MM.1S (cell line): Measurements from ENCODE around the gene LCN15.
"Not testable (repeated sequence)": the region's sequence is repeated elsewhere in the genome, so short reads cannot be mapped to it uniquely, and the experiment has no call there.

ENCODE experiments used
- DNase-seq: peaks from one replicate; pipeline ENCODE4 v3.0.0-alpha.2; 2015
- H2AFZ ChIP-seq: fragments of 300-600 bp; sonication (generic); 2 replicates; pipeline ENCODE4 v1.6.0; 2016; ENCODE audit warnings: antibody characterized with exemption, low read length
- H3F3A ChIP-seq: fragments of 300-600 bp; sonication (generic); 2 replicates; pipeline ENCODE4 v1.6.1; 2016; ENCODE audit warnings: mild to moderate bottlenecking, antibody characterized with exemption, low read length, moderate library complexity, mixed read lengths; ENCODE audit not compliant: insufficient read depth
- H3K27ac ChIP-seq: fragments of 300-600 bp; sonication (generic); 2 replicates; pipeline ENCODE4 v1.5.1; 2016; ENCODE audit warnings: mild to moderate bottlenecking, low read length
- H3K27me3 ChIP-seq: fragments of 300-600 bp; sonication (generic); replicated peaks from 2 replicates; pipeline ENCODE4 v1.6.0; 2016; ENCODE audit warnings: low read length; ENCODE audit not compliant: insufficient read depth
- H3K36me3 ChIP-seq: fragments of 300-600 bp; sonication (generic); replicated peaks from 2 replicates; pipeline ENCODE4 v1.6.1; 2016; ENCODE audit warnings: mild to moderate bottlenecking, low read length, mixed read lengths; ENCODE audit not compliant: insufficient read depth
- H3K4me1 ChIP-seq: fragments of 300-600 bp; sonication (generic); 2 replicates; pipeline ENCODE4 v1.6.1; 2016; ENCODE audit warnings: low read length, mixed read lengths
- H3K4me2 ChIP-seq: fragments of 300-600 bp; sonication (generic); 2 replicates; pipeline ENCODE4 v1.6.0; 2016; ENCODE audit warnings: low read depth, low read length
- H3K4me3 ChIP-seq: fragments of 300-600 bp; sonication (generic); 2 replicates; pipeline ENCODE4 v1.5.1; 2016; ENCODE audit warnings: low read length, mixed read lengths
- H3K79me2 ChIP-seq: fragments of 300-600 bp; sonication (generic); 2 replicates; pipeline ENCODE4 v1.6.1; 2016; ENCODE audit warnings: mixed run types, low read length, mixed read lengths
- H3K9ac ChIP-seq: fragments of 300-600 bp; sonication (generic); 2 replicates; pipeline ENCODE4 v1.6.1; 2016; ENCODE audit warnings: low read length, mixed read lengths
- H3K9me2 ChIP-seq: fragments of 300-600 bp; sonication (generic); replicated peaks from 2 replicates; pipeline ENCODE4 v1.6.1; 2016; ENCODE audit warnings: mild to moderate bottlenecking, low read length, mixed read lengths; ENCODE audit not compliant: insufficient read depth
- H3K9me3 ChIP-seq: fragments of 300-600 bp; sonication (generic); replicated peaks from 2 replicates; pipeline ENCODE4 v1.6.1; 2016; ENCODE audit warnings: mild to moderate bottlenecking, low read length, mixed read lengths; ENCODE audit not compliant: insufficient read depth
- H4K20me1 ChIP-seq: fragments of 300-600 bp; sonication (generic); 2 replicates; pipeline ENCODE4 v1.6.1; 2016; ENCODE audit warnings: mild to moderate bottlenecking, low read length, moderate library complexity, mixed read lengths; ENCODE audit not compliant: insufficient read depth
- EZH2 ChIP-seq: fragments of 300-600 bp; sonication (generic); optimal IDR thresholded peaks from 2 replicates; pipeline ENCODE3; 2017; ENCODE audit warnings: low read depth, mild to moderate bottlenecking, antibody characterized with exemption, low read length, mixed read lengths
- EZH2phosphoT487 ChIP-seq: fragments of 300-600 bp; sonication (generic); IDR thresholded peaks from 2 replicates; pipeline ENCODE4 v1.6.1; 2018; ENCODE audit warnings: antibody characterized with exemption, low read length
- TF ChIP-seq, protein P1 (sequence below): fragments of 300-600 bp; sonication (generic); IDR thresholded peaks from 2 replicates; pipeline ENCODE4 v1.5.1; 2016; ENCODE audit warnings: antibody characterized with exemption, low read length, mixed read lengths

Gene LCN15

GRCh38 chr9:136761545-136761981 lies 2.8 kb downstream of the LCN15 start:
- Histone ChIP-seq H3K9me2 (no peaks in the 10 kb centered on the region), H3F3A (peaks cover 11% of the 10 kb centered on the region), H3K36me3 (no peaks in the 10 kb centered on the region), H3K27ac (no peak overlapping the region), H2AFZ (no peak overlapping the region), H3K4me1 (peaks cover 8% of the 10 kb centered on the region), H3K4me3 (no peak overlapping the region), H4K20me1 (no peaks in the 10 kb centered on the region), H3K79me2 (no peaks in the 10 kb centered on the region), H3K4me2 (no peak overlapping the region), H3K27me3 (peaks cover 38% of the 10 kb centered on the region), H3K9me3 (no peaks in the 10 kb centered on the region), H3K9ac (no peak overlapping the region)
- no peak for TF ChIP-seq EZH2phosphoT487
- TF ChIP-seq, protein P1, sequence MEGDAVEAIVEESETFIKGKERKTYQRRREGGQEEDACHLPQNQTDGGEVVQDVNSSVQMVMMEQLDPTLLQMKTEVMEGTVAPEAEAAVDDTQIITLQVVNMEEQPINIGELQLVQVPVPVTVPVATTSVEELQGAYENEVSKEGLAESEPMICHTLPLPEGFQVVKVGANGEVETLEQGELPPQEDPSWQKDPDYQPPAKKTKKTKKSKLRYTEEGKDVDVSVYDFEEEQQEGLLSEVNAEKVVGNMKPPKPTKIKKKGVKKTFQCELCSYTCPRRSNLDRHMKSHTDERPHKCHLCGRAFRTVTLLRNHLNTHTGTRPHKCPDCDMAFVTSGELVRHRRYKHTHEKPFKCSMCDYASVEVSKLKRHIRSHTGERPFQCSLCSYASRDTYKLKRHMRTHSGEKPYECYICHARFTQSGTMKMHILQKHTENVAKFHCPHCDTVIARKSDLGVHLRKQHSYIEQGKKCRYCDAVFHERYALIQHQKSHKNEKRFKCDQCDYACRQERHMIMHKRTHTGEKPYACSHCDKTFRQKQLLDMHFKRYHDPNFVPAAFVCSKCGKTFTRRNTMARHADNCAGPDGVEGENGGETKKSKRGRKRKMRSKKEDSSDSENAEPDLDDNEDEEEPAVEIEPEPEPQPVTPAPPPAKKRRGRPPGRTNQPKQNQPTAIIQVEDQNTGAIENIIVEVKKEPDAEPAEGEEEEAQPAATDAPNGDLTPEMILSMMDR: no peak
- TF ChIP-seq EZH2: no peak
- no peak for DNase-seq

DNA sequence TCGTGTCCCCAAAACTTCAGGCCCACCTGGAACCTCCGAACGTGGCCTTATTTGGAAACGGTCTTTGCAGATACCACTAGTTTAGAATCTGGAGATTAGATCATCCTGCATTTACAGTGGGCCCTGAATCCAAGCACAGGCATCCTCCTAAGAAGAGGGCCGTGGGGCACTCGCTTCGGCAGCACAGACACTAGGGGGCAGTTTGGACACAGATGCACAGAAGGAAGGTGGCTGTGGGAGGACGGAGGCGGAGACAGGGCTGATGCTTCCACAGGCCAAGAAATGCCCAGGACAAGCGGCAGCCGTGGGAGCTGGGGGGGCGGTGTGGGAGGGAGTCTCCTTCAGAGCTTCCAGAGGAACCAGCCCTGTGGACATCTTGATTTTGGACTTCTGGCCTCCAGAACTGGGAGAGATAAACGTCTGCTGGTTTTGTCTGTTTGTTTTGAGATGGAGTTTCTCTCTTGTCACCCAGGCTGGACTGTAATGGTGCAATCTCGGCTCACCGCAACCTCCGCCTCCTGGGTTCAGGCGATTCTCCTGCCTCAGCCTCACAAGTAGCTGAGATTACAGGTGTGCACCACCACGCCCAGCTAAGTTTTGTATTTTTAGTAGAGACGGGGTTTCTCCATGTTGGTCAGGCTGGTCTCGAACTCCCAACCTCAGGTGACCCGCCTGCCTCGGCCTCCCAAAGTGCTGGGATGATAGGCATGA lies 3.3 kb downstream of the LCN15 start:
- not testable (repeated sequence) for H3K79me2 ChIP-seq, H3K27ac ChIP-seq, H3K4me3 ChIP-seq, H4K20me1 ChIP-seq, H3K4me1 ChIP-seq, H3K9me3 ChIP-seq, H3K36me3 ChIP-seq, H3F3A ChIP-seq, H3K9ac ChIP-seq, H3K4me2 ChIP-seq, H2AFZ ChIP-seq, H3K9me2 ChIP-seq
- H3K27me3 ChIP-seq: peaks cover 43% of the 10 kb centered on the region
- TF ChIP-seq, protein P1: peak; percentile 62
- peak; percentile 54 for DNase-seq

DNA sequence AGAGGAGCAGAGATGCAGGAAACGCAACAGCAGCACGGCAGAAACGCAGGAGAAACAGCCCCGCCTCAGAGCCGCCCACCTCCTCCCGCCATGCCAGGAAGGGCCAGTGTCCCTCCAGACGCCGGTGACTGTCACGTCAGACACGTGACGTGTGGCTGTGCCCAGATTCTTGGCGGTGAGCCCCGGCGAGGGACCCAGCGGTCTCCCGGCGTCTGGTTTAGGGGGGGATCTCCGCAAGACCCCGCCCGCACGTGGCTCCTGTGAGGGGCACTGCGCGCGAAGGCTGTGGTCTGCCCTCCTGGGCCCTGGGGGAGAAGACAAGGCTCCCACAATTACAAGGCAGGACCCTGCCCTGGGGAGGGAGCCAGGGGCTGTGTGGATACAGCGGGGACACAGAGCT lies 3.9 kb downstream of the LCN15 start:
- Histone ChIP-seq H3F3A (peaks cover 3% of the 10 kb centered on the region; the same call in 1 of the 2 replicates), H3K79me2 (no peaks in the 10 kb centered on the region), H3K9ac (no peak overlapping the region), H3K27ac (no peak overlapping the region), H3K9me3 (no peaks in the 10 kb centered on the region), H3K9me2 (no peaks in the 10 kb centered on the region), H3K27me3 (peaks cover 46% of the 10 kb centered on the region), H4K20me1 (no peaks in the 10 kb centered on the region), H3K4me1 (peaks cover 7% of the 10 kb centered on the region), H3K36me3 (no peaks in the 10 kb centered on the region), H3K4me3 (no peak overlapping the region), H3K4me2 (no peak overlapping the region), H2AFZ (no peak overlapping the region)
- TF ChIP-seq, protein P1: no peak
- TF ChIP-seq EZH2 (no peak), EZH2phosphoT487 (no peak)
- DNase-seq: no peak
